ENCODE measurements around the gene CHCHD5. TPM values are rescaled to one million over a fixed set of nuclear protein-coding genes. Genes with fewer than 3 reads are reported as not detected.

The CHCHD5 gene
- total RNA-seq, 2 experiments from 2014 or later: 34.8 to 37.5 TPM

DNA sequence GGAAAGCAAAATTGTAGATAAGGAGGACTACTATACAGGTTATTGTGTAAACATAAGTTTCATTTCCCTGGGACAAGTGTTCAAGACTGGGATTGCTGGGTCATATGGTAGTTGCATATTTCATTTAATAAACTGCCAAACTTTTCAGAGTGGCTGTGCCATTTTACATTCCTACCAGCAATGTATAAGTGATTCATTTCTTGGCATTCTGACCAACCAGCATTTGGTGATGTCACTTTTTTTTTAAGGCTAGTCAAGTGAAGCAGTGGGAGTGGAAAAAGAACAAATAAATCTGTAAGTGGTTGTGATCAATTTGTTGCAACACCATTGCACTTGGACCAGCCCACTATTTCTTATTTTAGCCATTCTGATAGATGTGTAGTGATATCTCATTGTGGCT, 5.2 kb upstream of the CHCHD5 start:
- no peak for ATAC-seq
- peaks cover 31% of the 10 kb centered on the region for H3K36me3 Mint-ChIP-seq (ENCODE audit: low read depth)
- ChIA-PET POLR2A (no interaction called here), CTCF (interaction anchor here (0.6 kb wide), 1 partner anchor 19 kb away, joined by 3 read pairs; no protein-coding TSS in a partner anchor)
- no peaks in the 10 kb centered on the region for H3K27me3 Mint-ChIP-seq
- DNase-seq: no peak
- no peaks in the 10 kb centered on the region for H3K9me3 Mint-ChIP-seq
- TF ChIP-seq, protein P1, sequence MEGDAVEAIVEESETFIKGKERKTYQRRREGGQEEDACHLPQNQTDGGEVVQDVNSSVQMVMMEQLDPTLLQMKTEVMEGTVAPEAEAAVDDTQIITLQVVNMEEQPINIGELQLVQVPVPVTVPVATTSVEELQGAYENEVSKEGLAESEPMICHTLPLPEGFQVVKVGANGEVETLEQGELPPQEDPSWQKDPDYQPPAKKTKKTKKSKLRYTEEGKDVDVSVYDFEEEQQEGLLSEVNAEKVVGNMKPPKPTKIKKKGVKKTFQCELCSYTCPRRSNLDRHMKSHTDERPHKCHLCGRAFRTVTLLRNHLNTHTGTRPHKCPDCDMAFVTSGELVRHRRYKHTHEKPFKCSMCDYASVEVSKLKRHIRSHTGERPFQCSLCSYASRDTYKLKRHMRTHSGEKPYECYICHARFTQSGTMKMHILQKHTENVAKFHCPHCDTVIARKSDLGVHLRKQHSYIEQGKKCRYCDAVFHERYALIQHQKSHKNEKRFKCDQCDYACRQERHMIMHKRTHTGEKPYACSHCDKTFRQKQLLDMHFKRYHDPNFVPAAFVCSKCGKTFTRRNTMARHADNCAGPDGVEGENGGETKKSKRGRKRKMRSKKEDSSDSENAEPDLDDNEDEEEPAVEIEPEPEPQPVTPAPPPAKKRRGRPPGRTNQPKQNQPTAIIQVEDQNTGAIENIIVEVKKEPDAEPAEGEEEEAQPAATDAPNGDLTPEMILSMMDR (IDR thresholded peaks at IDR 0.05): no peak
- H3K27ac Mint-ChIP-seq: no peak overlapping the region
- H3K4me3 Mint-ChIP-seq: no peak overlapping the region
- peaks cover 18% of the 10 kb centered on the region for H3K4me1 Mint-ChIP-seq (ENCODE audit: low read depth)
- intact Hi-C loops (cut with micrococcal nuclease): no loop called here

DNA sequence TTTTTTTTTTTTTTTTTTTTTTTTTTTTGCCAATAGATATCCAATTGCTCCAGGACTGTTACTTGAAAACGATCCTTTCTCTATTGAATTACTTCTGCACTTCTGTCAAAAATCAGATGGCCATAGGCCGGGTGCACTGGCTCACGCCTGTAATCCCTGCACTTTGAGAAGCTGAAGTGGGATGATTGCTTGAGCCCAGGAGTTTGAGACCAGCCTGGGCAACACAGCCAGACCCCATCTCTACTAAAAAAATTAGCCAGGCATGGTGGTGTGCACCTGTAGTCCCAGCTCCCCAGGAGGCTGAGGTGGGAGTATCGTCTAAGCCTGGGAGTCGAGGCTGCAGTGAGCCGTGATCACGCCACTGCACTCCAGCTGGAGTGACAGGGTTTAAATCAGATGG, 4.3 kb upstream of the CHCHD5 start:
- Mint-ChIP-seq H3K36me3 (ENCODE audit: low read depth) (peaks cover 23% of the 10 kb centered on the region), H3K27me3 (no peaks in the 10 kb centered on the region), H3K4me3 (no peak overlapping the region), H3K27ac (no peak overlapping the region), H3K9me3 (no peaks in the 10 kb centered on the region), H3K4me1 (ENCODE audit: low read depth) (peaks cover 21% of the 10 kb centered on the region)
- no peak for ATAC-seq
- TF ChIP-seq, protein P1 (IDR thresholded peaks at IDR 0.05): no peak
- ChIA-PET CTCF (no interaction called here), POLR2A (no interaction called here)
- no peak for DNase-seq
- intact Hi-C loops (cut with micrococcal nuclease): loop anchor here (5.0 kb wide), 2 partner anchors 98 to 303 kb away; partner anchors contain the start of genes TTL and ZC3H6

DNA sequence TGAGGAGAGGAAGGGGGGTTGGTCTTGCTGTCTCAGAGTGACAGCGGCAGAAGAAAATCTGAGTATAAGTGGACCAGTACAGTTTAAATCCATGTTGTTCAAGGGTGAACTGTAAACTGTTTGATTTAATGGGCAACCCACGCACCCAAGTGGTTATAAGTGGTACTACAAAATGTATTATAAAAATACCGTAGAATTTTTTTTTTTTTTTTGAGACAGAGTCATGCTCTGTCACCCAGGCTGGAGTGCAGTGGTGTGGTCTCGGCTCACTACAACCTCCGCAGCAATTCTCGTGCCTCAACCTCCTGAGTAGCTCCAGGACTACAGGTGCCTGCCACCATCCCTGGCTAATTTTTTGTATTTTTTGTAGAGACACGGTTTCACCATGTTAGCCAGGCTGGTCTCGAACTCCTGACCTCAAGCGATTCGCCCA, 2.1 kb upstream of the CHCHD5 start:
- Mint-ChIP-seq H3K27ac (peak overlapping the region; percentile 44), H3K36me3 (ENCODE audit: low read depth) (peaks cover 17% of the 10 kb centered on the region)

DNA sequence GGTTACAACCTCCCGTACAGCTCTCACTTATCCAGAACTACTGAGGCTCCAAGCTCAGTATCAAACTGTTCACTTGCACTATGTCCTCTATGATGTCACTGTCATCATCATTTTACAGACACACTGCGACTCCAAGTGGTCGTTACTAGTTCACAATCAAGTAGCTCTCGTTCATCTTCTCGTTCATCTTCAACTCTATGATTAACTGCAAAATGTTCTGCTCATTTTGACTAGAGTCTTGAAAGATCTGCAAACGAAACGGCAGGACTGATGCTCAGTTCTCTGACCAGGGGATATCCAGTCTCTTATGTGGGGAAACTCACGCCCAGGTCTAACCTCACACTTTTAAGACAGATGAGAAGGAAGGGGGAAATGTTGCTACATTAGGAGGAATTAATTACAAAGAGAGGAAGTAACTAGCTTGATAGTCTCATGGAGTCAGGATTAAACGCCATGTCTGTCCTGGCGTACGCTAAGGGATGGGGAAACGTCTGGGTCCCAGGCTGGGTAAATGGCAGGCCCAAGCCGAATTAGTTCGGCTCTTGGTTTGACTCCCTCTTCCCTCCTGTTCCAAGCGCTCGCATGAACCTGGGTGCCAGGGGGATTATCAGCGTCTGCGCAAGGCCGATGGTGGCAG, 794 bp upstream of the CHCHD5 start:
- peak overlapping the region; percentile 99 for H3K27ac Mint-ChIP-seq
- peaks cover 33% of the 10 kb centered on the region for H3K4me1 Mint-ChIP-seq (ENCODE audit: low read depth)
- intact Hi-C loops (cut with micrococcal nuclease): loop anchor here (5.0 kb wide), 2 partner anchors 101 to 306 kb away; partner anchors contain the start of genes TTL and ZC3H6
- no peaks in the 10 kb centered on the region for H3K9me3 Mint-ChIP-seq
- ATAC-seq: no peak
- ChIA-PET POLR2A (interaction anchor here (0.7 to 2.7 kb wide), 7 partner anchors 8 to 309 kb away, joined by 3 to 13 read pairs (median 4); partner anchors contain the start of gene SLC20A1), CTCF (interaction anchor here (0.8 to 2.6 kb wide), 9 partner anchors 8 to 144 kb away, joined by 3 to 9 read pairs (median 3); no protein-coding TSS in a partner anchor)
- DNase-seq: no peak
- peaks cover 18% of the 10 kb centered on the region for H3K36me3 Mint-ChIP-seq (ENCODE audit: low read depth)
- TF ChIP-seq, protein P1 (IDR thresholded peaks at IDR 0.05): no peak
- H3K27me3 Mint-ChIP-seq: no peaks in the 10 kb centered on the region
- peak overlapping the region; percentile 93 for H3K4me3 Mint-ChIP-seq

More for the DNA sequence above, 2.1 kb upstream of the CHCHD5 start:
- POLR2A ChIA-PET: no interaction called here
- CTCF ChIA-PET: interaction anchor here (1.2 to 2.6 kb wide), 6 partner anchors 8 to 145 kb away, joined by 3 to 9 read pairs (median 4); no protein-coding TSS in a partner anchor
- ATAC-seq (peak; percentile 32), DNase-seq (peak; percentile 61)
- intact Hi-C loops (cut with micrococcal nuclease): loop anchor here (5.0 kb wide), 2 partner anchors 100 to 305 kb away; partner anchors contain the start of genes TTL and ZC3H6
- Mint-ChIP-seq H3K4me1 (ENCODE audit: low read depth) (peaks cover 36% of the 10 kb centered on the region), H3K9me3 (no peaks in the 10 kb centered on the region), H3K27me3 (no peaks in the 10 kb centered on the region), H3K4me3 (peak overlapping the region; percentile 32)
- TF ChIP-seq, protein P1 (IDR thresholded peaks at IDR 0.05): peak; percentile 78

DNA sequence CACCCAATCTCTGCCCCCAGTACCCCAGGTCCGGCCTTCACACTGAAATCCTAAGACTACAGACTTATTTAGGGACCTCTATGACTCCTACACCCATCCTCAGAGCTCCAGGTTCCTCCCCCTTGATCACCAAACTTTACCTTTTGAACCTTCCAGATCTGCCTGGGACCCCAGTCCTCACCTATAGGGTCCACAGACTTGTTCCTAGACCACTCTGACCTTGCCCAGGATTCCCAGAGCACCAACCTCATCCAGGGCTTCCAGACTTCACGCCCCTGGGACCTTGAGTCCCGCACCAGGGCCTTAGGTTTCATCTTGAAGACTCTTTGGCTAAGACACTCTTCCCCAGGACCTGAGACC, 462 bp downstream of the CHCHD5 start:
- peak overlapping the region; percentile 99 for H3K27ac Mint-ChIP-seq
- ChIA-PET CTCF (interaction anchor here (0.8 to 1.9 kb wide), 4 partner anchors 15 to 141 kb away, joined by 3 to 8 read pairs (median 4); no protein-coding TSS in a partner anchor), POLR2A (interaction anchor here (0.6 to 2.7 kb wide), 4 partner anchors 16 to 104 kb away, joined by 4 to 13 read pairs (median 4); partner anchors contain the start of gene SLC20A1)
- H3K27me3 Mint-ChIP-seq: no peaks in the 10 kb centered on the region
- no peaks in the 10 kb centered on the region for H3K9me3 Mint-ChIP-seq
- DNase-seq: no peak
- TF ChIP-seq, protein P1 (IDR thresholded peaks at IDR 0.05): no peak
- peak overlapping the region; percentile 93 for H3K4me3 Mint-ChIP-seq
- peaks cover 30% of the 10 kb centered on the region for H3K4me1 Mint-ChIP-seq (ENCODE audit: low read depth)
- ATAC-seq: no peak
- H3K36me3 Mint-ChIP-seq (ENCODE audit: low read depth): peaks cover 22% of the 10 kb centered on the region
- intact Hi-C loops (cut with micrococcal nuclease): loop anchor here (5.0 kb wide), 2 partner anchors 103 to 308 kb away; partner anchors contain the start of genes TTL and ZC3H6
